Left ventricle myocardium inferior (tissue), 1 donor: ENCODE data around the gene PRKCB. TPM values are rescaled to one million over a fixed set of nuclear protein-coding genes. Genes with fewer than 3 reads are reported as not detected.

Source experiments
- DNase-seq: peaks from one replicate; pipeline ENCODE4 v3.0.0-alpha.2; 2020
- H3K27ac ChIP-seq: fragments of 200-600 bp; replicated peaks from 2 replicates; pipeline ENCODE4 v1.8.0; 2021
- H3K27me3 ChIP-seq: fragments of 200-600 bp; 2 replicates; pipeline ENCODE4 v1.8.0; 2021; ENCODE audit warnings: low read depth
- H3K36me3 ChIP-seq: fragments of 200-600 bp; 2 replicates; pipeline ENCODE4 v1.8.0; 2021
- H3K4me1 ChIP-seq: fragments of 200-600 bp; 2 replicates; pipeline ENCODE4 v1.8.0; 2021
- H3K4me3 ChIP-seq: fragments of 200-600 bp; 2 replicates; pipeline ENCODE4 v1.8.0; 2021; ENCODE audit warnings: mild to moderate bottlenecking, moderate library complexity
- H3K9me3 ChIP-seq: fragments of 200-600 bp; replicated peaks from 2 replicates; pipeline ENCODE4 v1.8.0; 2021
- intact Hi-C: fragments of 100-400 bp; cut with micrococcal nuclease; formaldehyde crosslinking; loops from one replicate; pipeline ENCODE4 v1.11.0; 2022
- microRNA-seq: library from miRNA; unstranded; fragments of <30 nt; microRNA quantifications from one replicate; pipeline ENCODE4 v1.2.0, GENCODE V29; 2020
- total RNA-seq: library from RNA; stranded (reverse); fragmentation: NEBNext Ultra II Directional; extraction: Animal tissue kit (Norgen Biotek cat#: 25700); gene quantifications from one replicate; pipeline ENCODE4 v1.2.1, GENCODE V29; 2021
- TF ChIP-seq, protein P1 (sequence below): fragments of 200-600 bp; IDR thresholded peaks from 2 replicates; pipeline ENCODE4 v1.8.0; 2021; ENCODE audit warnings: antibody characterized with exemption, mild to moderate bottlenecking, borderline replicate concordance
- donor health status: DM: no; HTN: yes; CAD: no; lungs with severe emphysema.

The PRKCB gene
- total RNA-seq, 1 donor from 2014 or later, result 1.6 TPM

DNA sequence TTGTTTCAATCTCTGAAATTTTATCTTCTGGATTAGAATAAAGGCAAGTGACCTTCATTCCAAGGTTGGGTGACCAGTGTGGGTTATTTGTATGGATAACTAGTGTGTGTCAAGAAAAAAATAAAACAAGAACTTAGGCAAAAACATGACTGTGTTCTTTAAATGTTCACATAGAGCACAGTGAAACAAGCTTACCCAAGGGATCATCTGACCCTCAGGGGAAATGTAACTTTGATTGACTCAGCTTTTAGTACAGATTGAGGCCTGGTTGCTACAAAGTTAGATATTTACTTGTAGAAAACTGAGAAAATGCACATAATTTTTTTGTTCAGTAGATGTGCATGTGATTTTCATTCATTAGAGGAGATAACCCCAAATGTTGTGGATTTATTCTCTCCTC is 427.0 kb downstream of the PRKCB start:
- intact Hi-C loops, result no loop called here
- TF ChIP-seq, protein P1, sequence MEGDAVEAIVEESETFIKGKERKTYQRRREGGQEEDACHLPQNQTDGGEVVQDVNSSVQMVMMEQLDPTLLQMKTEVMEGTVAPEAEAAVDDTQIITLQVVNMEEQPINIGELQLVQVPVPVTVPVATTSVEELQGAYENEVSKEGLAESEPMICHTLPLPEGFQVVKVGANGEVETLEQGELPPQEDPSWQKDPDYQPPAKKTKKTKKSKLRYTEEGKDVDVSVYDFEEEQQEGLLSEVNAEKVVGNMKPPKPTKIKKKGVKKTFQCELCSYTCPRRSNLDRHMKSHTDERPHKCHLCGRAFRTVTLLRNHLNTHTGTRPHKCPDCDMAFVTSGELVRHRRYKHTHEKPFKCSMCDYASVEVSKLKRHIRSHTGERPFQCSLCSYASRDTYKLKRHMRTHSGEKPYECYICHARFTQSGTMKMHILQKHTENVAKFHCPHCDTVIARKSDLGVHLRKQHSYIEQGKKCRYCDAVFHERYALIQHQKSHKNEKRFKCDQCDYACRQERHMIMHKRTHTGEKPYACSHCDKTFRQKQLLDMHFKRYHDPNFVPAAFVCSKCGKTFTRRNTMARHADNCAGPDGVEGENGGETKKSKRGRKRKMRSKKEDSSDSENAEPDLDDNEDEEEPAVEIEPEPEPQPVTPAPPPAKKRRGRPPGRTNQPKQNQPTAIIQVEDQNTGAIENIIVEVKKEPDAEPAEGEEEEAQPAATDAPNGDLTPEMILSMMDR, result no peak

More for the DNA sequence above, 427.0 kb downstream of the PRKCB start:
- no peaks in the 10 kb centered on the region for H3K4me1 ChIP-seq
- no peak for DNase-seq
- peaks cover 8% of the 10 kb centered on the region for H3K9me3 ChIP-seq
- no peaks in the 10 kb centered on the region for H3K36me3 ChIP-seq
- no peak overlapping the region for H3K27ac ChIP-seq
- peaks cover 67% of the 10 kb centered on the region for H3K27me3 ChIP-seq
- no peak overlapping the region for H3K4me3 ChIP-seq

Small RNA genes within 50 kb of the gene (microRNA-seq; reads per million reads assigned to microRNA genes)
- not detected for gene MIR1273H

Other genes with a start within 250 kb of the PRKCB start
- gene NDUFAB1, start 239.7 kb upstream of the PRKCB start, total RNA-seq, result 464 TPM
- gene PALB2, start 194.7 kb upstream of the PRKCB start, total RNA-seq, result 4.2 TPM
- 40.0 TPM for gene DCTN5, start 194.5 kb upstream of the PRKCB start, total RNA-seq
- gene PLK1, start 157.1 kb upstream of the PRKCB start, total RNA-seq, result 1.2 TPM
- not detected for gene ERN2, start 122.8 kb upstream of the PRKCB start, total RNA-seq
- gene CHP2, start 81.0 kb upstream of the PRKCB start, total RNA-seq, result not detected